CD8-positive, alpha-beta memory T cell (primary cell): ENCODE measurements around the gene IFI27. TPM values are rescaled to one million over a fixed set of nuclear protein-coding genes. Genes with fewer than 3 reads are reported as not detected.
A peak's percentile ranks its signal among the peaks of the same experiment; 100 is the strongest.

Experiments used
- CTCF ChIA-PET: fragments of 350-600 bp; sonication (Branson Sonifier 250); formaldehyde crosslinking; loops from one replicate; lab custom pipeline; 2021; ENCODE audit warnings: antibody characterized with exemption; lab: Charles Lee
- POLR2A ChIA-PET: fragments of 350-600 bp; sonication (Branson Sonifier 250); formaldehyde crosslinking; loops from one replicate; lab custom pipeline; 2021; ENCODE audit warnings: antibody characterized with exemption; lab: Charles Lee
- DNase-seq, 5 donors: peaks; one replicate each; pipeline versions ENCODE4 v3.0.0 to v3.0.0-alpha.2; 2020 to 2022; ENCODE audit warnings: mixed read lengths in 1 of 5
- H3K27ac ChIP-seq: one replicate; pipeline ENCODE4 v1.7.0; 2013; ENCODE audit warnings: low read depth, mild to moderate bottlenecking, low read length, moderate library complexity
- H3K27me3 ChIP-seq: 2 replicates; pipeline ENCODE4 v1.7.0; 2013; ENCODE audit warnings: low read length, mild to moderate bottlenecking; ENCODE audit not compliant: insufficient read depth, poor library complexity, severe bottlenecking
- H3K36me3 ChIP-seq: 2 replicates; pipeline ENCODE4 v1.7.0; 2013; ENCODE audit warnings: mild to moderate bottlenecking, low read length, moderate library complexity; ENCODE audit not compliant: insufficient read depth
- H3K4me1 ChIP-seq: 2 replicates; pipeline ENCODE4 v1.7.0; 2013; ENCODE audit warnings: mild to moderate bottlenecking, low read length, moderate library complexity; ENCODE audit not compliant: insufficient read depth
- H3K4me3 ChIP-seq: 2 replicates; pipeline ENCODE4 v1.7.0; 2013; ENCODE audit warnings: mild to moderate bottlenecking, low read length
- H3K9me3 ChIP-seq: 2 replicates; pipeline ENCODE4 v1.7.0; 2013; ENCODE audit warnings: mild to moderate bottlenecking, low read length
- H3K27ac Mint-ChIP-seq, 8 donors: one replicate each; pipeline ENCODE4 v1.8.0; 2020 to 2021; ENCODE audit warnings: mixed read lengths in 8 of 8, mild to moderate bottlenecking in 6 of 8, inconsistent platforms in 3 of 8, moderate library complexity in 3 of 8
- H3K27me3 Mint-ChIP-seq, 2 donors: one replicate each; pipeline ENCODE4 v1.8.0; 2020 to 2021; ENCODE audit warnings: mixed read lengths in 2 of 2, mild to moderate bottlenecking in 1 of 2, moderate library complexity in 1 of 2
- H3K36me3 Mint-ChIP-seq, 3 donors: one replicate each; pipeline ENCODE4 v1.8.0; 2020 to 2021; ENCODE audit warnings: mixed read lengths in 3 of 3, inconsistent platforms in 1 of 3, mild to moderate bottlenecking in 1 of 3
- H3K4me1 Mint-ChIP-seq, 3 donors: one replicate each; pipeline ENCODE4 v1.8.0; 2020 to 2021; ENCODE audit warnings: mixed read lengths in 3 of 3, inconsistent platforms in 1 of 3, mild to moderate bottlenecking in 1 of 3
- H3K4me3 Mint-ChIP-seq, 7 donors: one replicate each; pipeline ENCODE4 v1.8.0; 2020 to 2021; ENCODE audit warnings: mixed read lengths in 7 of 7, mild to moderate bottlenecking in 6 of 7, moderate library complexity in 4 of 7, inconsistent platforms in 2 of 7
- H3K9me3 Mint-ChIP-seq, 5 donors: one replicate each; pipeline ENCODE4 v1.8.0; 2020 to 2022; ENCODE audit warnings: mixed read lengths in 5 of 5, mild to moderate bottlenecking in 3 of 5, moderate library complexity in 2 of 5, inconsistent platforms in 1 of 5
- polyA plus RNA-seq: library from polyadenylated mRNA; unstranded; fragments of 300-500 nt; fragmentation: Illumina TruSeq; gene quantifications from one replicate; pipeline ENCODE4 v1.2.3, GENCODE V29; 2021
- total RNA-seq, 2 experiments: library from RNA; stranded (reverse); gene quantifications; one replicate each; pipeline ENCODE4 v1.2.3, GENCODE V29; 2021

Gene IFI27
- total and polyA plus RNA-seq, 3 experiments from 2014 or later = 1.3 to 5.5 (median 1.3) TPM

- Mint-ChIP-seq H3K27me3 (peaks cover 8 to 25% of the 10 kb centered on the region in 2 donors), H3K27ac (peak overlapping the region in 6 of 8 donors; percentile 2 to 72 (median 14)), H3K36me3 (peaks cover 0 to 3% (median 0%) of the 10 kb centered on the region in 3 donors), H3K4me1 (peaks cover 33 to 52% (median 34%) of the 10 kb centered on the region in 3 donors), H3K4me3 (peak overlapping the region; percentile 15 to 69 (median 46)), H3K9me3 (no peaks in the 10 kb centered on the region)
- DNase-seq = peak in 2 of 5 donors; percentile 34
- Histone ChIP-seq H3K27ac (no peak overlapping the region), H3K27me3 (no peaks in the 10 kb centered on the region), H3K4me3 (peak overlapping the region; percentile 30), H3K9me3 (no peaks in the 10 kb centered on the region), H3K4me1 (peaks cover 41% of the 10 kb centered on the region), H3K36me3 (no peaks in the 10 kb centered on the region)
- POLR2A ChIA-PET = no interaction called here
- CTCF ChIA-PET = interaction anchor here (1.0 to 4.1 kb wide), 2 partner anchors 21 to 25 kb away, joined by 4 to 16 read pairs; no protein-coding TSS in a partner anchor
These were observed 47.8 kb downstream of the IFI27 start for GRCh38 chr14:94158239-94158883.

- peak overlapping the region in 4 of 8 donors; percentile 41 to 81 (median 75) for H3K27ac Mint-ChIP-seq
- no peaks in the 10 kb centered on the region for H3K36me3 ChIP-seq
- H3K4me3 Mint-ChIP-seq = no peak overlapping the region
- H3K27me3 ChIP-seq = no peaks in the 10 kb centered on the region
- H3K9me3 ChIP-seq = no peaks in the 10 kb centered on the region
- POLR2A ChIA-PET = no interaction called here
- H3K4me3 ChIP-seq = no peak overlapping the region
- peaks cover 6 to 14% of the 10 kb centered on the region in 2 donors for H3K27me3 Mint-ChIP-seq
- peaks cover 33 to 60% (median 34%) of the 10 kb centered on the region in 3 donors for H3K4me1 Mint-ChIP-seq
- H3K9me3 Mint-ChIP-seq = no peaks in the 10 kb centered on the region
- H3K4me1 ChIP-seq = peaks cover 45% of the 10 kb centered on the region
- no peaks in the 10 kb centered on the region for H3K36me3 Mint-ChIP-seq
- no peak for DNase-seq
- CTCF ChIA-PET = interaction anchor here (1.1 to 2.8 kb wide), 4 partner anchors 14 to 190 kb away, joined by 3 to 12 read pairs (median 7); partner anchors contain the start of gene PPP4R4
- no peak overlapping the region for H3K27ac ChIP-seq
These were observed 50.5 kb downstream of the IFI27 start for GRCh38 chr14:94161058-94161457.

GRCh38 chr14:94161981-94162380 is 51.4 kb downstream of the IFI27 start:
- peak overlapping the region in 1 of 7 donors; percentile 33 for H3K4me3 Mint-ChIP-seq

GRCh38 chr14:94162466-94162865 is 51.9 kb downstream of the IFI27 start:
- no peak overlapping the region for H3K27ac ChIP-seq
- Mint-ChIP-seq H3K36me3 (no peaks in the 10 kb centered on the region), H3K4me3 (no peak overlapping the region), H3K4me1 (peaks cover 31 to 56% (median 34%) of the 10 kb centered on the region in 3 donors), H3K27me3 (peaks cover 7 to 11% of the 10 kb centered on the region in 2 donors), H3K27ac (peak overlapping the region in 3 of 8 donors; percentile 17 to 80 (median 24)), H3K9me3 (no peaks in the 10 kb centered on the region)
- H3K36me3 ChIP-seq = no peaks in the 10 kb centered on the region
- H3K9me3 ChIP-seq = no peaks in the 10 kb centered on the region
- CTCF ChIA-PET = interaction anchor here (0.7 to 2.8 kb wide), 3 partner anchors 9 to 25 kb away, joined by 3 to 12 read pairs (median 5); partner anchors contain the start of gene PPP4R4
- H3K4me3 ChIP-seq = no peak overlapping the region
- no peaks in the 10 kb centered on the region for H3K27me3 ChIP-seq
- H3K4me1 ChIP-seq = peaks cover 42% of the 10 kb centered on the region
- no peak for DNase-seq
- POLR2A ChIA-PET = no interaction called here

More at GRCh38 chr14:94161981-94162380, 51.4 kb downstream of the IFI27 start:
- H3K36me3 Mint-ChIP-seq = no peaks in the 10 kb centered on the region
- H3K9me3 ChIP-seq = no peaks in the 10 kb centered on the region
- H3K4me1 Mint-ChIP-seq = peaks cover 33 to 59% (median 34%) of the 10 kb centered on the region in 3 donors
- H3K9me3 Mint-ChIP-seq = no peaks in the 10 kb centered on the region
- no peak overlapping the region for H3K4me3 ChIP-seq
- peaks cover 6 to 14% of the 10 kb centered on the region in 2 donors for H3K27me3 Mint-ChIP-seq
- ChIA-PET CTCF (interaction anchor here (1.1 to 2.8 kb wide), 5 partner anchors 9 to 191 kb away, joined by 3 to 12 read pairs (median 6); partner anchors contain the start of gene PPP4R4), POLR2A (no interaction called here)
- H3K27ac Mint-ChIP-seq = peak overlapping the region in 5 of 8 donors; percentile 17 to 90 (median 44)
- no peak for DNase-seq
- H3K27ac ChIP-seq = no peak overlapping the region
- peaks cover 45% of the 10 kb centered on the region for H3K4me1 ChIP-seq
- no peaks in the 10 kb centered on the region for H3K36me3 ChIP-seq
- no peaks in the 10 kb centered on the region for H3K27me3 ChIP-seq

GRCh38 chr14:94163796-94164195 is 53.3 kb downstream of the IFI27 start:
- H3K27me3 Mint-ChIP-seq = peaks cover 8 to 16% of the 10 kb centered on the region in 2 donors
- Histone ChIP-seq H3K27me3 (no peaks in the 10 kb centered on the region), H3K9me3 (no peaks in the 10 kb centered on the region), H3K4me1 (peaks cover 28% of the 10 kb centered on the region), H3K4me3 (no peak overlapping the region), H3K27ac (no peak overlapping the region), H3K36me3 (no peaks in the 10 kb centered on the region)
- H3K4me3 Mint-ChIP-seq = no peak overlapping the region
- CTCF ChIA-PET = interaction anchor here (1.4 to 1.5 kb wide), 2 partner anchors 27 to 127 kb away, joined by 3 to 8 read pairs; no protein-coding TSS in a partner anchor
- DNase-seq = no peak
- no peak overlapping the region for H3K27ac Mint-ChIP-seq
- H3K9me3 Mint-ChIP-seq = no peaks in the 10 kb centered on the region
- H3K36me3 Mint-ChIP-seq = no peaks in the 10 kb centered on the region
- H3K4me1 Mint-ChIP-seq = peaks cover 18 to 43% (median 21%) of the 10 kb centered on the region in 3 donors
- POLR2A ChIA-PET = interaction anchor here (0.8 kb wide), 1 partner anchor 19 kb away, joined by 4 read pairs; no protein-coding TSS in a partner anchor

GRCh38 chr14:94164685-94165431 is 54.3 kb downstream of the IFI27 start:
- Histone ChIP-seq H3K4me1 (peaks cover 27% of the 10 kb centered on the region), H3K27ac (no peak overlapping the region), H3K9me3 (no peaks in the 10 kb centered on the region), H3K27me3 (no peaks in the 10 kb centered on the region), H3K36me3 (no peaks in the 10 kb centered on the region), H3K4me3 (no peak overlapping the region)
- Mint-ChIP-seq H3K36me3 (no peaks in the 10 kb centered on the region), H3K27me3 (peaks cover 8 to 16% of the 10 kb centered on the region in 2 donors), H3K4me1 (peaks cover 10 to 35% (median 17%) of the 10 kb centered on the region in 3 donors), H3K4me3 (no peak overlapping the region), H3K27ac (peak overlapping the region in 3 of 8 donors; percentile 25 to 66 (median 29)), H3K9me3 (no peaks in the 10 kb centered on the region)
- CTCF ChIA-PET = interaction anchor here (1.2 to 1.4 kb wide), 2 partner anchors 28 kb away, joined by 5 to 8 read pairs; no protein-coding TSS in a partner anchor
- POLR2A ChIA-PET = no interaction called here
- no peak for DNase-seq

GRCh38 chr14:94165744-94166143 is 55.2 kb downstream of the IFI27 start:
- no peaks in the 10 kb centered on the region for H3K36me3 ChIP-seq
- DNase-seq = no peak
- no peaks in the 10 kb centered on the region for H3K9me3 ChIP-seq
- H3K27me3 ChIP-seq = no peaks in the 10 kb centered on the region
- no peak overlapping the region for H3K4me3 ChIP-seq
- H3K4me1 ChIP-seq = peaks cover 22% of the 10 kb centered on the region
- ChIA-PET CTCF (interaction anchor here (1.2 kb wide), 1 partner anchor 29 kb away, joined by 5 read pairs; no protein-coding TSS in a partner anchor), POLR2A (no interaction called here)
- H3K27ac ChIP-seq = no peak overlapping the region
- Mint-ChIP-seq H3K4me1 (peaks cover 8 to 26% (median 13%) of the 10 kb centered on the region in 3 donors), H3K27ac (peak overlapping the region in 1 of 8 donors; percentile 68), H3K9me3 (no peaks in the 10 kb centered on the region), H3K4me3 (no peak overlapping the region), H3K36me3 (no peaks in the 10 kb centered on the region), H3K27me3 (peaks cover 8 to 13% of the 10 kb centered on the region in 2 donors)
